AG04449 (cell line): ENCODE data around the gene JAGN1.
A peak's percentile ranks its signal among the peaks of the same experiment; 100 is the strongest.
"Not testable (repeated sequence)": the region's sequence is repeated elsewhere in the genome, so short reads cannot be mapped to it uniquely, and the experiment has no call there.

ENCODE experiments used
- CTCF ChIA-PET: fragments of 350-600 bp; formaldehyde crosslinking; extraction: SDS; loops from one replicate; lab custom pipeline; 2021; ENCODE audit warnings: antibody characterized with exemption; lab: Yijun Ruan, JAX
- POLR2A ChIA-PET: fragments of 400-600, 350-600 bp; formaldehyde crosslinking; extraction: SDS; loops from one replicate; lab custom pipeline; 2020; ENCODE audit warnings: antibody characterized with exemption, inconsistent platforms; lab: Yijun Ruan, JAX
- DNase-seq: peaks from one replicate; pipeline ENCODE4 v3.0.0-alpha.2; 2010; ENCODE audit warnings: low read depth, low spot score
- H3K4me3 ChIP-seq: 2 replicates; pipeline ENCODE4 v1.5.1; 2011; ENCODE audit warnings: low read depth, mild to moderate bottlenecking, control low read depth, low read length
- TF ChIP-seq, protein P1 (sequence below): IDR thresholded peaks from one replicate; pipeline ENCODE4 v1.5.1; 2011; ENCODE audit warnings: mild to moderate bottlenecking, moderate library complexity, low read length, control low read depth, inconsistent platforms; ENCODE audit not compliant: insufficient read depth; ENCODE audit errors: missing control alignments

The JAGN1 gene

DNA sequence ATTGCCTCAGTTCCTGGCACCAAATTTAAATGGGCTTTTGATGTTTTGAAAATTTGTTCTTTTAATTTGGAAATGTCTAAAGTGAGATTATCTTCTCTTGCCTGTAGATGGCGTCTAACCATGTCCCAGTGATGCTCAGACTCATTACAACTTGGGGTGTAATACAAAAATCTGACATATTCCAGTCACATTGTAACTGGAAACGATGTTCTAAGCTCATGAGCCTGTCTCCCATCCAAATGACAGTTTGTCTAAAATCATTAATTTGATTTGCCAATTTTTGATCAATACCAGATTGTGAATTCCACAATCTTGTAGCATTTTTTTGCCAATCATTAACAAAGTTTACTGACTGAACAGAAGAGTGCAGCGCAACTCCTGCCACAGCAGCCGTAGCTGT is 41.5 kb upstream of the JAGN1 start:
- CTCF ChIA-PET, result interaction anchor here (0.7 to 3.2 kb wide), 17 partner anchors 8 to 98 kb away, joined by 3 to 18 read pairs (median 4); partner anchors contain the start of genes CRELD1 and IL17RC
- H3K4me3 ChIP-seq, POLR2A ChIA-PET, DNase-seq: not testable (repeated sequence)
- TF ChIP-seq, protein P1, sequence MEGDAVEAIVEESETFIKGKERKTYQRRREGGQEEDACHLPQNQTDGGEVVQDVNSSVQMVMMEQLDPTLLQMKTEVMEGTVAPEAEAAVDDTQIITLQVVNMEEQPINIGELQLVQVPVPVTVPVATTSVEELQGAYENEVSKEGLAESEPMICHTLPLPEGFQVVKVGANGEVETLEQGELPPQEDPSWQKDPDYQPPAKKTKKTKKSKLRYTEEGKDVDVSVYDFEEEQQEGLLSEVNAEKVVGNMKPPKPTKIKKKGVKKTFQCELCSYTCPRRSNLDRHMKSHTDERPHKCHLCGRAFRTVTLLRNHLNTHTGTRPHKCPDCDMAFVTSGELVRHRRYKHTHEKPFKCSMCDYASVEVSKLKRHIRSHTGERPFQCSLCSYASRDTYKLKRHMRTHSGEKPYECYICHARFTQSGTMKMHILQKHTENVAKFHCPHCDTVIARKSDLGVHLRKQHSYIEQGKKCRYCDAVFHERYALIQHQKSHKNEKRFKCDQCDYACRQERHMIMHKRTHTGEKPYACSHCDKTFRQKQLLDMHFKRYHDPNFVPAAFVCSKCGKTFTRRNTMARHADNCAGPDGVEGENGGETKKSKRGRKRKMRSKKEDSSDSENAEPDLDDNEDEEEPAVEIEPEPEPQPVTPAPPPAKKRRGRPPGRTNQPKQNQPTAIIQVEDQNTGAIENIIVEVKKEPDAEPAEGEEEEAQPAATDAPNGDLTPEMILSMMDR, result peak; percentile 26

DNA sequence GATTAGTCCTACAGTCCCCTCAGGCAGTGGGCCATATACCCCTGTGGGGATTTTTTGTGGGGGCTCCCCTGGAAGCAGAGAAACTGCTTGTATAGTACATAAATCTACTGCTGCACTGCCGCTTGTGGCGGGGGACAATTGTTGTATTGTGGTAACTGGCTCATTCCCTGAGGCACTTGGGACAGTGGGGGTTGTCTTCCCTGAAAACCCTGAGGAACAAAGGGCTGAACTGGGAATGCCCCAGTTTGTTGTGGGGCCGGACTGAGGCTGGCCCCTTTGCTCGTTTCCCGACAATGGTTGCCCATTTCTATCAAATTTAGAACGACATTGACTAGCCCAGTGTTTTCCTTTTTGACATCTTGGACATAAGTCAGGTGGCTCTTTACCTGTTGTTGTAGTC is 39.0 kb upstream of the JAGN1 start:
- CTCF ChIA-PET, result interaction anchor here (0.9 to 3.2 kb wide), 4 partner anchors 40 to 95 kb away, joined by 3 to 18 read pairs (median 5); no protein-coding TSS in a partner anchor
- H3K4me3 ChIP-seq, DNase-seq, POLR2A ChIA-PET: not testable (repeated sequence)

DNA sequence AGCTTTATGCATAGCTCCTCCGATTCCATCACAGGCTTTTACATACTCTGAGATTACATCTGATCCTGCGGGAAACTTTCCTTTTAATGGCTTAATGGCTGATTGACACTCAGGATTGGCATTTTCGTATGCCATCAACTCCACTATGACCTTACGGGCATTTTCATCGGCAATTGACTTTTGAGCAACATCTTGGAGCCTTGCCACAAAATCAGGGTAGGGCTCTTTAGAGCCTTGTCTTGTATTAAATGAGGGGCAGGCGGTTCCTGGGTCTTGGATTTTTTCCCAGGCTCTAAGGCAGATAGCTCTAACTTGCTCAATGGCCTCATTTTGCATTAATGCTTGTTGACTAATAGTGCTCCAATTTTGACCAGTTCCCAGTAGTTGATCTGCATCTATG is 38.5 kb upstream of the JAGN1 start:
- CTCF ChIA-PET, result interaction anchor here (0.9 to 1.9 kb wide), 3 partner anchors 40 to 94 kb away, joined by 3 to 6 read pairs (median 4); no protein-coding TSS in a partner anchor
- POLR2A ChIA-PET, H3K4me3 ChIP-seq: not testable (repeated sequence)

DNA sequence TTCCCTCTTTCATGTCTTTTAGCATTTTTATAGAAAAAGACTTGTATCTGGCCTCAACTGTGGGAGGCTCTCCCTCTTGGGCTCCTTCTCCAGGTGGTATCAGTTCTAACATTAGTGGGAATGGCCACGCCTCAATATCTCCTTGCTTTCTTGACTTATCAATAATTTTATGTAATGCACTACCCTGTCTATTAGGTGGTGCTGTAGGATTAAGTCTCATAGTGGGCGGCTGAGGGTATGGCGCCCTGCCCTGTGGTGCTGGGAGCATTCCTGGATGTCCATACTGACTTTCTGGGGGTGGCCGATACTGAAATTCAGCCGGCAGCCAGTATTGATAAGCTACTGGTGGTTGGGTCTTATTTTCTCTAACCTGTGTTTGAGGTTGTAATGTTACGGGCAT is 37.9 kb upstream of the JAGN1 start:
- no peak for DNase-seq
- TF ChIP-seq, protein P1, result no peak
- CTCF ChIA-PET, result interaction anchor here (1.8 to 1.9 kb wide), 2 partner anchors 79 to 94 kb away, joined by 4 to 6 read pairs; no protein-coding TSS in a partner anchor
- POLR2A ChIA-PET, result no interaction called here
- no peak overlapping the region for H3K4me3 ChIP-seq

More for the DNA sequence above, 38.5 kb upstream of the JAGN1 start:
- not testable (repeated sequence) for DNase-seq

DNA sequence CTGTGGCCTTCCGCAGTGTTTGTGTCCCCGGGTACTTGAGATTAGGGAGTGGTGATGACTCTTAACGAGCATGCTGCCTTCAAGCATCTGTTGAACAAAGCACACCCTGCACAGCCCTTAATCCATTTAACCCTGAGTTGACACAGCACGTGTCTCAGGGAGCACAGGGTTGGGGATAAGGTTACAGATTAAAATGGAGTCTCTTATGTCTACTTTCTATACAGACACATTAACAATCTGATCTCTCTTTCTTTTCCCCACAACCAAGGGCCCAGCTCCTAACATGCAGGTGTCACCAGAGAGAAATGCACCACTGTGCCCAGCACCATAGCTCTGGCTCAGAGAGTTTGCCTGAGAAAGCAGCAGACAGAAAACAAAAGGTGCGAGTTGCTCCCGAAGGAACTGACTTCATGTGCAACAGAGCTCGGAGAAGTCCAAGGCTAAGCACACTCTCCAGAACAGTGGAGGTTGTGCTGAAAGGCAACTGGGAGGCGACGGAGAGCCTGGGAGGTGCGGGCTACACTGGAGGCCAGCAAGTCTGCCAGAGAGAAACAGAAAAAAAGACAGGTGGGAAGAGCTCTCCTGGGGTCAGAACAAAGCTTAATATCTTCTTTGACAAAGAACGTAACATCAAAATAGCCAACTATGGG is 36.0 kb upstream of the JAGN1 start:
- H3K4me3 ChIP-seq, DNase-seq, POLR2A ChIA-PET: not testable (repeated sequence)
- CTCF ChIA-PET, result interaction anchor here (1.0 to 1.3 kb wide), 3 partner anchors 59 to 92 kb away, joined by 3 to 8 read pairs (median 3); partner anchors contain the start of gene CRELD1

DNA sequence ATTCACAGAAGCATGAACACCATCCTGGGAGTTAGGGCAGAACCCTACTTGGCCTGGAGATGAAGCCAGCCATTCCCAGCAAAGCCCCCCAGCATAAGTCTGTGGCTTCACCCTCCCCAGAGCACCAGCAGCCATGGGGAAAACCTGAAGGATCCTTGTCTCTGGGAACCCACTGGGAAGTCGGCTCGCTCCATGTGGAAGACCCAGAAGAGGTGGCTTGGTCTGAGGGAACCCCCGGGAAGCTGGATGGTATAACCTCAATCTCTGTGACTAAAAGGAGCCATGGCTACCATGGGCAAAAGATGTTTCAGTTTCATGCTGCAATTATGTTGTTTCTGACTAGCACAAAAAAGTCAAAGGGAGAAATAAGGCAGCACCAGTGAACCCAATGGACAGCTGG is 34.8 kb upstream of the JAGN1 start:
- ChIA-PET POLR2A (no interaction called here), CTCF (interaction anchor here (1.1 to 1.3 kb wide), 2 partner anchors 78 to 91 kb away, joined by 3 to 8 read pairs; partner anchors contain the start of gene CRELD1)
- DNase-seq, result no peak
- TF ChIP-seq, protein P1, result no peak
- H3K4me3 ChIP-seq, result no peak overlapping the region

DNA sequence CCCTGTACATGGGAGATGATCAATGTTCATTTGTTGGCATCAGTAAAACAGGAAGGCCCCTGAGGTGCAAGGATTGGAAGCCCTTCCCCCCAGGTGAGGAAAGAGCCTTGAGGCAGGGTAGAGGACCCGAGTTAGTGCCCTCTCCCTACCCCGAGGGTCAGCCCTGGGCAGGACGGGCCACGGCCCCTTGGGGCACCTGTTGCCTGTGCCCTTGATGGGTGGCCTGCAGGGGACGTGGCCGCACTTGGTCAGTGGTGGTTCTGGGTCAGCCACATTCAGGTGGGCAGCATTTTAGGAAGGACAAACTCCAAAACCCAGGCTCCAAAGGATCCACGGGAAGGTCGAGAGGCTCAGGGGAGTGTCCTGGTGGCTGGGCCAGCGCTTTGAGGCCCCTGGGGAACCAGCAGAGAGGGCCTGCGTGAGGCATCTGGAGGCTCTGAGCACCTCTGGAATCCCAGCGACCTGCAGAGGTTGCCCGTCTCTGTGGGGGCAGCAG is 30.8 kb upstream of the JAGN1 start:
- TF ChIP-seq, protein P1, result no peak
- no peak for DNase-seq
- no peak overlapping the region for H3K4me3 ChIP-seq
- CTCF ChIA-PET, result interaction anchor here (3.2 kb wide), 1 partner anchor 13 kb away, joined by 10 read pairs; no protein-coding TSS in a partner anchor
- POLR2A ChIA-PET, result no interaction called here
